HG03521 (cell line): Measurements from ENCODE around the gene ARSA.
"Not testable (repeated sequence)": the region's sequence is repeated elsewhere in the genome, so short reads cannot be mapped to it uniquely, and the experiment has no call there.

ENCODE experiments used
- ATAC-seq: cut with Tn5 transposase; IDR thresholded peaks from one replicate; pipeline ENCODE4 v1.9.1; 2021; ENCODE audit warnings: mild to moderate bottlenecking, moderate library complexity; ENCODE audit not compliant: unreplicated experiment

ARSA gene

DNA sequence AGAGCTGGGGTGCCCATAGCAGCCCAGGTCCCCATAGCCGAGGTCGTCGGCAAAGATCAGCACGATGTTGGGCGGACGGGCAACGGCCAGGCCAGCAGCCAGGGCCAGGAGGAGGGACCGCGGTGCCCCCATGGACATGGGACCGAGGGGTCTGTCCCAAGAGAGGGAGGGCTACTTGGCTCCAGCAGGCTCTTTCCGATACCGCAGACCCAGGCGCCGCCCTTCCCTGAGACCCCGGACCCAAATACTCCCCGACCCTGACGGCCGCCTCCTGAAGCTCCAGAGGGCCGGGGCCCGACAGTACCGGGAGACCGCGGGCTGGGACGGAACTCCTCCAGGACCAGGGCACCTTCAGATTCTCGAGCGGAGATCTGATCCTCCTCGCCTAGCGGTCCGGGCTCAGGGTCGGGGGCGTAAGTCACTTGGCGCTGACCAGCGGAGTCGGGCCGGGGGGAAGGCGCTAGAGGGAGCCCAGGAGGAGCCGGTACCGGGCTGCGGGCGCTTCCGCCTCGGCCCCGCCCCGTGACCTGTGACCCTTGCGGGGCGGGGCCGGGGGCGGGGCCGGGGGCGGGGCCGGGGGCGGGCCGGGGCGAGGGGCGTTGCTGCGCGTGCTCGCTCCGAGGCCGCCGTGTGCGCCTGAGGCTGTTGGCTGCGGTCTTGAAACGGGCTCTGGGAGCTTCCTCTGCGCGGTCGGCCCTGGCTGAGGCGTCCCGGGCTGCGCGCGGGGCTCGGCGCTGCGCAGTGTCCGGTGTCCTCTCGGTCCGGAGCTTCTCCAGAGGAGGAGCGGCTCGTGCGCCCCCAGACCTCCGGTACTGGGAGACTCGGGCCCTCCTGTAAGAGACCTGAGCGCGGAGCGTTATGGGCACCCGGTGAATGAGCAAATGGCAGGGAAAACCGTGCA, at the start of gene ARSA:
Gene ARSA, minus strand, starts transcription at position 511 of the 901 bp plus-strand sequence. Its CDS starts 373 bp downstream, at position 138.
- ATAC-seq = peak; percentile 72

DNA sequence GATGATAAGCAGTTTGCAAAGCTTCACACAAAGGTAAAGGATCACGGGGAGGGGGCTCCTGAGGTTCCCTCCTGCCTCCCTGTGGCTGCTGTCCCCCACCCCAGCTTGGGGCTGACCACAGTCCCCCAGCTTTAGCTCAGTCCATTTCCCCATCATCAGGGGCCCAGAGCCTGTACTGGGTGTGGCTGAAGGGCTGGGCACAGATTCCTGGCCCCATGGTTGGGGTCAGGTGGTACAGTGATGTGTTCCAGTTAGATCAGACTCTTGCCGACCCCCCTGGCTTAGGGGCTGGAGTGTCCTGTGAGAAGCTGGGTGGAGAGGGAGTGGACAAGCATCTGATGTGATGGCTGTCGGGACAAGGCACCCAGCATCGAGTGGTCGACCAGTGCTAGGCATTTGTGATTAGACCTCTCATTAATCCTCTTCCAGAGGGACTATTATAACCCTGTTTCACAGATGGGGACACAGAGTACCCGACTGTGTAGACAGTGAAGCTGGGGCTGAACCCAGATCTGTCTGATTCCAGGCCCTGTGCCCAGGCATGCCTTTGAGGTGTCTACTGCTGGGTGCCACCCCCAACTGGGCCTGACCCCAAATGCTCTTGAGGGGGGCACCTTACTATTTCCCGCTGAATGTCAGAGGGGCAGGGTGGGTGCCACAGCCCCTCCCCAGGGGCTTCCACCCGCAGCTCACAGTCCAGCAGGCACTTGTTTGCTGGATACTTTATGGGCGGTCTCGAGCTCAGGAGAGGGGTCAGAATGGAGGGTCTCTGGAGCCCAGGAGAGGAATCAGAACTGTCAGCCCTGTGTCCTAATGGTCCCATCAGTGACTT, 48.9 kb upstream of the ARSA start:
- no peak for ATAC-seq

DNA sequence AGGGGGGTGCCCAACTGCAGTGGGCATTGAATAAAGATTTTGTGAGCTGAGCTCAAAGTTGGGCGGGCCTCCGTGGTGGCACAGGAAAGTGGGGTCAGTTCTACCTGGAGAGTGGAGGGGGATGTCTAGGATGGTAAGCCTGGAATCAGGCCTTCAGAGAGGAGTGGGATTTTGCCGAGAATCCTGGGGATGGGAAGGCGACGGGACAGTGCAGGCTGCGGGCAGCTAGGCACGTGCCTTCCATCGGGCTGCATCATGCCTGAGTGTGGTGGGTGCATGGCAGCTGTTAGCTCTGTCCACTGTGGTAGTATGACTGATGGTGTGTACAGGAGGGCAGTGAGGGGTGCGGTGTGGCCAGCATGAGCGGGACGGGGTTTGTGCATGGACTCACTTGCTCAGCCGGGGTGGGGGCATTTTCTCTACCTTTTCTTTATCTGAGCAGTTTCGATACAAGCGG, 48.3 kb upstream of the ARSA start:
- no peak for ATAC-seq

DNA sequence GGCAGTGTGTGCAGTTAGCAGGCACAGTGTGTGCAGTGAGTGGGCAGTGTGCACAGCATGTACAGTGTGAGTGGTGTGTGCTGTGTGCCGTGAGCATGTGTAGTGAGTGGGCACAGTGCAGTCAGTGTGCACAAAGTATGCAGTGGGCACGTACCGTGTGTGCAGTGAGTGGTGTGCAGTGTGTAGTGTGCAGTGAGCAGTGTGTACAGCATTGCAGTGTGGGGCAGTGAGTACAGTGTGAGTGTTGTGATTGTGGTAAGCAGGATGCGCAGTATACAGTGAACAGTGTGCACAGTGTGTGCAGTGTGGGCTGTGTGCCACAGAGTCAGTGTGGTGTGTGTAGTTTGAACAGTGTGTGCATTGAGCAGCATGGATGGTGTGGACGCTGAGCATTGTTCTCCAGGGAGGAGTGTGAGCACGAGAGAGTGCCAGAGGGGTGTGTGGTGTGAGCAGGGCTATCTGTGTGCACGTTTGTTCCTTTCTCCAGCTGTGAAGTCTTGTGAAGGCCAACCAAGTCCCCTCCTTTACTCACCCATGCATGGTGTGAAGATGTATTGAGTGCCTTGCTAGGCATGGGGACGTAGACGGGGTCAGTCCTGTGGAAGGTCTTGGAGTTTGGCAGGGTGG, 47.7 kb upstream of the ARSA start:
- no peak for ATAC-seq

DNA sequence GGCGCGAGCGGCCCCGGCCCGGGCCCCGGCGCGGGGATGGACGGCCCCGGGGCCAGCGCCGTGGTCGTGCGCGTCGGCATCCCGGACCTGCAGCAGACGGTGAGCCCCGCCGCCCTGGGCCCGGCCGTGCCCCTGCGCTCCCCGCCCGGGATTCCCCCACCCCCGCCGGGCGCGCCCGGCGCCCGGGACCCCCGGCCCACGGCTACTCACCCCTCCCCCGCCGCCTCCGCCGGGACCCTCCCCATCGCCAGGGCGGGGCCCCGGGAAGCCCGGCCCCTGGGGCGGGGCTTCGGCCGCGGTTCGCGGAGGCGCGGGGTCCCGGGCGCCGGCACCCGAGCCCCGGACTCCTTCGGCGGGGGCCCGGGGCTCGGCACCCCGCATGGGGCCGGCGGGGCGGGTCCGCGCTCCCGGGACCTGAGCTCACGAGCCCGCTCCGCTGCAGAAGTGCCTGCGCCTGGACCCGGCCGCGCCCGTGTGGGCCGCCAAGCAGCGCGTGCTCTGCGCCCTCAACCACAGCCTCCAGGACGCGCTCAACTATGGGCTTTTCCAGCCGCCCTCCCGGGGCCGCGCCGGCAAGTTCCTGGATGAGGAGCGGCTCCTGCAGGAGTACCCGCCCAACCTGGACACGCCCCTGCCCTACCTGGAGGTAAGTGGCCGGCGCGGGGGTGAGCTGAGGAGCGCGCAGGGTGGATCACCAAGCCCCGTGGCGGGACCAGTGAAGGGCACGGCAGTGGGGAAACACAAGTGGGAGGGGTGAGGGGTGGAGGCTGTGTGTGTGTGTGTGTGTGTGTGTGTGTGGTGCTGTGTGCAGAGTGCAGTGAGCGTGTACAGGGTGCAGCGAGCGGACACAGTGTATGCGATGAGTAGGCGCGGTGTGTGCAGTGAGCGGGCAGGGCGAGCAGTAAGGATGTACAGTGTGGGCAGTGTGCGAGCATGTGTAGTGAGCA, 46.9 kb upstream of the ARSA start:
- ATAC-seq = no peak

DNA sequence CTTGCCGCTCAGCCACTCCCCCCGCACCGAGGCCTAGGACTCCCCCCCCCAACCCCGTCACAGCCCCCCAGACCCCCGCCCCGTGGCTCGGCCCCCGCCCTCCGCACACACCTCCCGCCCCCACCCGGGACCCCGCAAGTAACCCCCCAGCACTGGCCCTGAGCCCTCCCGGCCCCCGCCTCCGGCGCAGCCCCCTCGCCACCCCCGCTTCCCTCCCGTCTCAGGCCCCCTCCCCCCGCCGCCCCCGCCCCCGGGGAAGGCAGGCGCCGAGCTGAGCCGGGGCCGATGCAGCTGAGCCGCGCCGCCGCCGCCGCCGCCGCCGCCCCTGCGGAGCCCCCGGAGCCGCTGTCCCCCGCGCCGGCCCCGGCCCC, 46.2 kb upstream of the ARSA start:
- ATAC-seq = no peak

DNA sequence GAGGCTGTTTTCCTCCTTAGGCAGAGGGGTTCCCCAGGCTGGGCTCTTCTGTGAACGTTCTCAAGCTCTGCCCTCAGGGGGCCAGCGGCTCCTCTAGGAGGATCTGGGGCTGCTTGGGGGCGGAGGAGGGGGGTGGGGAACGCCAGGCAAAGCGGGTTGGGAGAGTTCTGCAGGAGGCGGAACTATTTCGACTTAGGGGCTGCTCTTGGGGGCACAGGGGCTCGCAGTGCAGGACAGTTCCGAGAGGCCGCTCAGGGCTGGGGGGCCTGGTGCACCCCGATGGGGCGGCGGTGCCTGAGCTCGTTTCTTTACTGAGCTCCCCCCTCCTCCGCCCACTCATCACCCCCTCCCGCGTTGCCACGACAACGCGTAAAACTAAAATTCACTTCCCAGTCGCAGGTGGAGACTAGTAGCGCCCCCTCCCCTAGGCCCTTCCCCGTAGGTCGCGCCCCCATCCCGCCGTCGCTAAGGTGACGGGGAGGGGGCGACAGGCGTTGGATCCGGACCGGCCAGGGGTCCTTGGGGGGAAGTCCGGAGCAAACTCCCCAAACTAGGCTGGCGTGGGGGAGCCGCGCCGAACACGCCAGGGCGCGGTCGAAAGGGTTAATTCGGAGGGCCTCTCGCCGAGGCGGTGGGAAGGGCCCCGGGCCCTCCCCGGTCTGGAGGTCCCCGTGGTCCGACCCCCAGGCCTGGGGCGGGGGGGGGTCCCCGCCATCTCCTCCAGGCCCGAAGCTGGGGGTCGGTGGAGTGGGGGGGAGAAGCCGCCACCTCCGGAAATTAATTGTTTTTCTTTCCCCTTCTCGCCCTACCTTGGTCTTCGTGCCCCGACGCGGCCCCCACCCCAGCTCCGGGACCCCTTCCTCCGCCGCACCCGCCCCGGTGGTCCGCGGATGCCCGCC, 45.5 kb upstream of the ARSA start:
- ATAC-seq = no peak

DNA sequence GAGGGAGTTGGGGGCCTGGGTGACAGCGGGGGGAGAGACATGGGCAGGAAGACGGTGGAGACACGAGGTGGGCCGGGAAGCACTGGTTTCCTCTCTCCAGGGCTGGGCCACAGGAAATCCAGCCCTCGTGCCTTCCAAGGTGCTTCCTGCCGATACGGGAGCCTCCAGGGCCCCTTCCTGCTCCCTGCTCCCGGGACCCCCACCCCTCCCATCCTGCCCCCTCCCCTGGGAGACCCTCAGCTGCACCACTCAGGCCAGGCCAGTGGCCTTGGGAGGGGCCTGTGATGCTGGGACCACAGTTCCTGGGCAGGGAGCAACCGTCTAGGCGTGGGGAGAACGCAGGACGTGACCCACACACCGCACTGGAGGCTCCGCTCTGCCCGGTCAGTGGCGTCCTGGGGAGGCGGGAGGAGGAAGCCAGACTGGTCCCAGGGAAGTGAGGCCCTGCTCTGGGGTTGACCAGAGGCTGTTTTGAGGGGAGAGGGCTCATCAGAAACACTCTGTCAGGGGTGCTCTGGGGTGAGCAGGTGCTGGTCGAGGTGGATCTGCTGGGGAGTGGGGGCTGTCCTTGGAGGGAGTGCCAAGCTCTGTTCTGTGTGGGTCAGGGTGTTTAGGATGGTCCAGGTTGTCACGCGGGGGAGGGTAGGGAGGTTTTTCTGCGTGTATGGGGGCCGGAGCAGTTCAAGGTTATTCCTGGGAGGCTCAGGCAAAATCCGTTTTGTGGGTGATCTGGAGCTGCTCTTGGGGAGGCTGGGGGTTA, 44.7 kb upstream of the ARSA start, which contains the start of gene SHANK3:
Gene SHANK3, plus strand, starts transcription at position 353 of the 760 bp plus-strand sequence.
- ATAC-seq = no peak

DNA sequence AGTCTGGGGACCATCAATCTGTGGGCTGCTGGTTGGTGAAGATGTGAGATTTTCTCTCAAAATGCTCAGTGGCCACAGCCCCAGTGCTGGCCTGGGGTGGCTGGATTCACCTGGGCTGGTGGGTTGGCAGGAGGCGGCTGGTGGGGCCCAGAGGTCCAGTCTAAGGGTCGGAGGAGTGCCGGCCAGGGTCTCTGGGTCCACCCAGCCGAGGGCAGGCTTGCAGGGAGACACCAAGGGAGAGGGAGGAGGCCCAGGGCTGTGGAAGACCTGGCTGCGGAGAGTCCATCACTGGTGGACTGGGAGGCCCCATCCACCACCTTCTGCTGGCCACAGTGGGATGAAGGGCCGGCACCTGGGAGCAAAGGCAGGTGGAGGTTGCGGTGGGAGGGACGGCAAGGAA, 44.1 kb upstream of the ARSA start:
- ATAC-seq = no peak

DNA sequence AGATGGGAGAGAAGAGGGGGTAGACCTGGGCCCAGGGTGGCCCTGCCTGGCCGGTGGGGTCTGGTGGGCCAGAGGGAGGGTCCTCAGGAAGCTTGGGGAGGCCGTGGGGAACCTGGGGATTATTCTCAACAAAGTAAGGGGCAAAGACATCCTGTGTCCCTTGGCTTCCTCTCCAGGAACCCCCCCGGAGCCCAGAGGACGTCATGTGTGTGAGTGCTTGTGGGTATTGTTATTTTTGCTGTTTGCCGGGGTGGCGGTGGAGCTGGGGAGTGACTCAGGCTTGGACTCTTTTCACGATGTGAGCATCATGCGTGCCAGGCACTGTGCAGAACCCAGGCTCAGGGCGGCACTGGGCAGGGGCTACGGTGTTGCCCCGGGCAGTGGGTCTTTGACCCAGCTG, 43.7 kb upstream of the ARSA start:
- no peak for ATAC-seq

DNA sequence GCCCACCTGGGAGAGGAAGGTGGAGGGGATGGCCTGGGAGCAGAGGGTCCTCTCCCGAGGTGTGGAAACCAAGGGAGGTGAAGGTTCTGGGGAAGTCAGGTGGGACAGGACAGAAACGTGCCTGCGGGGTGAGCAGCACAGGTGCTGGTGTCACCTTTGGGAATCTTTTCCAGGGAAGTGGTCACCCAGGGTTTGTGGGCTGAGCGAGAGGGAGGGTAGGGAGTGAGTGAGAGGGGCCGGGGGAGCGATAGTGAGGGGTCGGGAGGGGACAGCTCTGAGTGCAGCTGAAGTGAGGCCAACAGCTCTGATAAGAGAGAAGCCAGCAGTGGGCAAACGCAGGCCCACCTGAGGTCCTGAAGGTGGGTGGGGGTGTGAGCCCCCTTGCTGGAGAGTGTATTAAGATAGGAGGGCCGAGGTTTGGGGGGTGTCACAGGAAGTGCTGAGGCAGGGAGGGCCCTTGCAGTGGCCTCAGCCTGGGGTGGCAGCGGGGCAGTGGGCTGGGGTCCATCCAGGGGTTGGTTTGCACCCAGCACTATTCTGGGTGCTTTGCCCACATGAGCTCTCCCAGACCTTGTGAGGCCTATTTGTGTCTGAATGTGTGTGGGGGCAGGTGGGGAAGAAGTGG, 43.1 kb upstream of the ARSA start:
- ATAC-seq = no peak

DNA sequence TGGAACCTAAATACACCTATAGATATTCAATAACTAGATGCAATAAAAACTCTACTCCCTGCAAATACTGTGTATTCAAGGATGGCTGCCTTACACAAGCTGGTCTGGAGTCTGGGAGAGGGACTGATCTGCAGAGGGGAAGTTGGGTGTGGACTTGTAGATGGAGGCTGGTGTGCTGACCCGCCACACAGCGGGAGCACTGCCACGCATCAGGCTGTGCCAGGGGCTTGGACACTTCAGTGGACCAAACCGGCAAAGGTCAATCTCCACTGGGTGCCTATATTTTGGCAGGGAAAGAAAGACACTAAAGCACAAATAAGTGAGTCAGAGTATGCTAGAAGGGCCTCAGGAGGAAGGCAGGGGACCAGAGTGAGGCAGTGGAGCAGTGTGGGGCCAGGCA, 42.6 kb upstream of the ARSA start:
- ATAC-seq = no peak

DNA sequence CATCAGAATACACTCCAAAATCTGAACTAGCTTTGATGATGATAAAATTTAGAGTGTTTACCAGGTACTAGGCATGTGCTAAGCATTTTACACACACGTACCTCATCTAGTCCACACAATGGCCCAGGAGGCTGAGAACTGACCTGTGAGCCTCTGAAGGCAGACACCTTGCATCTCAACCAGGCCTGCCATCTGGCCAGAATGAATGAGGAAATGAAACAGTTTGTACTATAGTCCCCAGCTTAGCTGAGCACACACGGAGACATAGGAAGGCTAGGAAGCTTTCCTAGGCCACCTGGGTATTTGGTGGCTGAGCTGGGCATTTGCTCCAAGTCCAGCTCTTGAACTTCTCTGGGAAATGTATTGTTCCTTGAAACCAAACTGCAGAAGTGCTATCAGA, 37.8 kb upstream of the ARSA start:
- ATAC-seq = no peak

DNA sequence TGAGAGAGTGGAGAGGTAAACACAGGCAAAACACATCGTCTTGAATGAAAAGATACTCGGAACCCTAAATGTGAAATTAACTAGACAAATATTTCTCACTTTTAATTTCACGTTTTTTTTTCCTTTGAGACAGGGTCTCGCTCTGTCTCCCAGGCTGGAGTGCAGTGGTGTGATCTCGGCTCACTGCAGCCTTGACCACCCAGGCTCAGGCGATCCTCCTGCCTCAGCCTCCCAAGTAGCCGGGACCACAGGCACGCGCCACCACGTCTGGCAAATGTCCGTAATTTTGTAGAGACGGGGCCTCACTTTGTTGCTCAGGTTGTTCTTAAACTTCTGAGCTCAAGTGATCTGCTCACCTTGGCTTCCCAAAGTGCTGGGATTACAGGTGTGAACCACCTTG, 37.3 kb upstream of the ARSA start:
- no peak for ATAC-seq

DNA sequence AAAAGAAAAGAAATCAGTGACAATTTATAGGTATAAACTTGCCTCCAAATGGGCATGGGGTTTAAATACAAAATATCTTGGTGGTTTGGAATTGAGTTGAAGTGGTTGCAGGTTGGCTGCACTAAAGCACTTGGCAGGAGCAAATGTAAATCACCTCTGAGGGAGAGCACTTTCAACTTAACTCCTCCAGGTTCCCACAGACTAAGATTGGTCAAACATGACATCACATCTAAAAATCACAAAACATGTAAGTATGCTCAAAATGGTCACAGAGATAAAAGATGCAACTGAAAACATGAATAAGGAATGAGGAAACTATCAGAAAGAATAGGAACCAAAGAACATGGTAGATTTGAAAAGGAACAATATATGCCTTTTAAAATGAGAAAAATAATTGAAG, 32.4 kb upstream of the ARSA start:
- ATAC-seq = no peak

DNA sequence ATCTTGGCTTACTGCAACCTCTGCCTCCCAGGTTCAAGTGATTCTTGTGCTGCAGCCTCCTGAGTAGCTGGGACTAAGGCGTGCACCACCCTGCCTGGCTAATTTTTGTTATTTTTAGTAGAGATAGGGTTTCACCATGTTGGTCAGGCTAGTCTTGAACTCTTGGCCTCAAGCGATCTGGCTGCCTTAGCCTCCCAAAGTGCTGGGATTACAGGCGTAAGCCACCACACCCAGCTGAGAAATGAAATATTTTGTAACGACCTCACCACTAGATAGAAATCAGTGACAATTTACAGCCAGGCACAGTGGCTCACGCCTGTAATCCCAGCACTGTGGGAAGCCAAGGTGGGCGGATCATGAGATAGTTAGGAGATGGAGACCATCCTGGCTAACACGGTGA, 31.8 kb upstream of the ARSA start:
- not testable (repeated sequence) for ATAC-seq

DNA sequence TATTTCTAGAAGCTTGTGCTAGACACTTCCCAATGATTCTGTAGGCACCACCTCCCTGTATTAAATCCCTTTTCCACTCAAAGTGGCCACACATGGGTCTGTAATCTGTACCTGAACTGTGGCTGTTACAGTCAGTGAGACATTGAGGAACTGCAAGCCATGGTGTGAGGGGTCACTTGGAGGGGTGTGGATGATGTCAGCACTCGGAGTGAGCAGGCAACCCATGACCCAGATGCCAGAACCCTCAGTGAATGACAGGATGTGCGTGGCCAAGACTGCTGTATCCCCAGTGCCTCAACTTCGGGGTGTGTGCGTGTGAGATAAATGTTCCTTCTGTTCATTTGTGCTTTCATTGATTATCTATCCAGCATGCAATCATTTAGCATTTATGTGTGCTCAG, 30.0 kb upstream of the ARSA start:
- no peak for ATAC-seq
